K562 (cell line): Measurements from ENCODE around the gene KMT5C. TPM values are rescaled to one million over a fixed set of nuclear protein-coding genes. Genes with fewer than 3 reads are reported as not detected.

Experiments used
- ATAC-seq: fragments of 200-7000 bp; cut with Tn5 transposase; 3 replicates; pipeline ENCODE4 v1.9.1; 2020; ENCODE audit warnings: moderate library complexity
- BruUV-seq: library from RNA; stranded (reverse); fragments of 400-500 nt; replicated peaks from 2 replicates; lab custom pipeline; 2021; lab: Mats Ljungman, UMichigan
- CTCF ChIA-PET: fragments of 300-600 bp; formaldehyde crosslinking; extraction: SDS; loops from one replicate; lab custom pipeline; 2021; ENCODE audit warnings: low intra/inter-chr PET ratio; lab: Yijun Ruan, JAX
- POLR2A ChIA-PET: fragments of 300-600, 350-650 bp; sonication (Branson Sonifier 250); formaldehyde crosslinking; extraction: SDS; loops from one replicate; lab custom pipeline; 2021; ENCODE audit warnings: antibody characterized with exemption, inconsistent platforms; lab: Yijun Ruan, JAX
- DNase-seq, 4 experiments: peaks; one replicate each; pipeline versions ENCODE4 v3.0.0 to v3.0.0-alpha.2; 2011 to 2018; ENCODE audit warnings: low spot score in 3 of 4, mixed read lengths in 3 of 4; ENCODE audit errors: extremely low read depth in 1 of 4
- FAIRE-seq: peaks from 2 replicates; lab custom pipeline; 2011; peaks lifted over from hg19 to GRCh38; lab: Jason Lieb, UNC
- H2AFZ ChIP-seq: 2 replicates; pipeline ENCODE4 v1.6.0; 2011; ENCODE audit warnings: low read depth, low read length, control low read depth, inconsistent platforms
- H3K27ac ChIP-seq: fragments of 200-600 bp; 3 replicates; pipeline ENCODE4 v1.8.0; 2011; ENCODE audit warnings: low read depth, mild to moderate bottlenecking, control low read depth, inconsistent platforms, low read length, moderate library complexity, mixed read lengths; ENCODE audit errors: extremely low read depth
- H3K27me3 ChIP-seq, 2 experiments: fragments of 300-600 bp in 1 of 2; 2 replicates in 1 of 2; 3 replicates in 1 of 2; pipeline versions ENCODE4 v1.6.0 to v1.8.0; 2011; ENCODE audit warnings: inconsistent platforms in 2 of 2, low read length in 2 of 2, mild to moderate bottlenecking in 1 of 2, mixed read lengths in 1 of 2, moderate library complexity in 1 of 2; ENCODE audit not compliant: control insufficient read depth in 2 of 2, insufficient read depth in 2 of 2
- H3K36me3 ChIP-seq: fragments of 300-600 bp; 3 replicates; pipeline ENCODE4 v1.8.0; 2011; ENCODE audit warnings: mild to moderate bottlenecking, low read length, inconsistent platforms; ENCODE audit not compliant: control insufficient read depth, insufficient read depth
- H3K4me1 ChIP-seq, 2 experiments: fragments of 200-600 bp in 1 of 2; replicated peaks in 1 of 2; 2 replicates in 1 of 2; 3 replicates in 1 of 2; pipeline versions ENCODE4 v1.5.1 to v1.8.0; 2011; ENCODE audit warnings: inconsistent platforms in 2 of 2, low read length in 2 of 2, mild to moderate bottlenecking in 1 of 2, mixed read lengths in 1 of 2, moderate library complexity in 1 of 2; ENCODE audit not compliant: control insufficient read depth in 2 of 2, insufficient read depth in 2 of 2
- H3K4me2 ChIP-seq: 2 replicates; pipeline ENCODE4 v1.6.1; 2011; ENCODE audit warnings: low read length, control low read depth, inconsistent platforms, mixed read lengths; ENCODE audit not compliant: insufficient read depth
- H3K4me3 ChIP-seq: fragments of 200-600 bp; sonication (generic), shearing (Covaris generic); 2 replicates; pipeline ENCODE4 v1.5.1; 2016; ENCODE audit warnings: control low read depth, inconsistent platforms
- H3K79me2 ChIP-seq: fragments of 200-600 bp; 3 replicates; pipeline ENCODE4 v1.8.0; 2011; ENCODE audit warnings: low read length, inconsistent platforms; ENCODE audit not compliant: control insufficient read depth, insufficient read depth
- H3K9ac ChIP-seq, 2 experiments: 2 replicates each; pipeline versions ENCODE4 v1.6.0 to v1.6.1; 2011; ENCODE audit warnings: low read depth in 2 of 2, low read length in 2 of 2, control low read depth in 1 of 2, inconsistent platforms in 1 of 2, mild to moderate bottlenecking in 1 of 2, mixed read lengths in 1 of 2; ENCODE audit not compliant: insufficient read depth in 1 of 2
- H3K9me1 ChIP-seq: one replicate; pipeline ENCODE4 v1.6.0; 2011; ENCODE audit warnings: inconsistent platforms, mild to moderate bottlenecking, low read length, moderate library complexity; ENCODE audit not compliant: control insufficient read depth, insufficient read depth
- H3K9me3 ChIP-seq: replicated peaks from 2 replicates; pipeline ENCODE4 v1.5.1; 2011; ENCODE audit warnings: low read depth, low read length, inconsistent platforms; ENCODE audit not compliant: control insufficient read depth, insufficient read depth
- H4K20me1 ChIP-seq: replicated peaks from 2 replicates; pipeline ENCODE4 v1.6.1; 2011; ENCODE audit warnings: low read length, inconsistent platforms, mixed read lengths; ENCODE audit not compliant: control insufficient read depth, insufficient read depth
- ARID3B ChIP-seq: fragments of 250-450 bp; sonication (Bioruptor Pico); IDR thresholded peaks from 2 replicates; pipeline ENCODE4 v1.4.0; 2020; ENCODE audit warnings: borderline replicate concordance
- OTX1 ChIP-seq: fragments of 450-650 bp; formaldehyde crosslinking; IDR thresholded peaks from 2 replicates; pipeline ENCODE4 v1.4.0; 2022; ENCODE audit warnings: mild to moderate bottlenecking
- ZC3H11A ChIP-seq: IDR thresholded peaks from 2 replicates; pipeline ENCODE4 v1.6.1; 2012; ENCODE audit warnings: low read depth, low read length, improper control_type of control experiment
- WGBS: fragments of 100-300 bp; shearing (Covaris generic); methylation state at CpG from one replicate; pipeline ENCODE4 v1.1.6; 2016; ENCODE audit warnings: low coverage, mixed read lengths; ENCODE audit not compliant: insufficient coverage; ENCODE audit errors: missing lambda C conversion rate; 5-methylcytosine and 5-hydroxymethylcytosine counted together
- in situ Hi-C: fragments of 300-500 bp; cut with MboI; formaldehyde crosslinking; loops from 4 replicates; pipeline ENCODE4 v1.15.0; 2018; ENCODE audit warnings: inconsistent platforms, mixed read lengths
- intact Hi-C: fragments of 100-400 bp; cut with micrococcal nuclease; formaldehyde crosslinking; loops from 2 replicates; pipeline ENCODE4 v1.14.2; 2022
- polyA plus RNA-seq, 8 experiments: library from polyadenylated mRNA; depleted of rRNA in 4 of 8; stranded (reverse) in 5 of 8; unstranded in 3 of 8; fragments of >200 nt; fragmentation: Nextera tagmentation in 2 of 8; fragmentation: Illumina TruSeq in 1 of 8; extraction: Ambion mirVana in 2 of 8; extraction: Trizol in 1 of 8; gene quantifications; 2 replicates each; pipeline versions ENCODE4 v1.2.1 to v1.2.3, GENCODE V29; 2011 to 2014; ENCODE audit warnings: inconsistent platforms in 1 of 8, missing spikeins in 1 of 8
- total RNA-seq, 7 experiments: library from RNA; depleted of rRNA in 6 of 7; stranded (reverse); fragments of >200 nt in 6 of 7; fragmentation: Illumina TruSeq in 2 of 7; extraction: Trizol in 2 of 7; gene quantifications; 2 replicates each; pipeline versions ENCODE4 v1.2.1 to v1.2.3, GENCODE V29; 2011 to 2021; ENCODE audit warnings: low replicate concordance in 1 of 7

The KMT5C gene
- total and polyA plus RNA-seq, 9 of the 15 experiments (the other 6 are each of a cell fraction or from before 2014, with no cell fraction given) = 0.15 to 53.5 (median 16.6) TPM

DNA sequence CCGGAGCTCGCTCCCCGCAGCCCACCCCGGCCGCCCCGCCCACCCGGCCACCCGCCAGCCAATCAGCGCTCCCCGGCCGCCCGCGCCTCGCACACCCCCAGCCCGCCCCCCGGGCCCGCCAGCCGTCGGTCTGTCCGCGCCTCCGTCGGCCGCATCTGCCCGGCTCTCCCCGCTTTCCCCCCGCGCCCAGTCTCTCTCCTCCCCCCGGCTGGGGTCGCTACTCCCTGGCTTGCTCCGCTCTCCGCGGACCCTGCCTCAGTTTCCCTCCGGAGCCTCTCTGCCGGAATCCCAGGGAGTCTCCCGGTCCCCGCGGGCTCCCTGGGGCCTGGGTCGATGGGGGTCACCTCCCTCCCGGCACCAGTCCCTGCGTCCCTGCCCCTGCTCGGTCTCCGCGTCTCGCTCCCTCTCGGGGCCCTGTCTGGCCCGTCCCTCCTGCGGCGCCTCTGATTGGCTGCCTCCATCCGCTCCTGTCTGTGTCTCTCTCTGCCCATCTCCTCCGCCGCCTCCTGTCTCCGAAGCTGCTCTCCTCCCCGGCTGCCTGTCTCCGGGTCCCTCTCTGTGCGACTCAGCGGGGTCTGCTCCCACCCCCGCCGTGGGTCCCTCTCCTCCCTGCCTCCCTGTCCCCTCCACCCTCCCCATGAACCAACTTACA is 30.1 kb downstream of the KMT5C start (continued):
- no peak for TF ChIP-seq ARID3B (CRISPR knock-in tag)

DNA sequence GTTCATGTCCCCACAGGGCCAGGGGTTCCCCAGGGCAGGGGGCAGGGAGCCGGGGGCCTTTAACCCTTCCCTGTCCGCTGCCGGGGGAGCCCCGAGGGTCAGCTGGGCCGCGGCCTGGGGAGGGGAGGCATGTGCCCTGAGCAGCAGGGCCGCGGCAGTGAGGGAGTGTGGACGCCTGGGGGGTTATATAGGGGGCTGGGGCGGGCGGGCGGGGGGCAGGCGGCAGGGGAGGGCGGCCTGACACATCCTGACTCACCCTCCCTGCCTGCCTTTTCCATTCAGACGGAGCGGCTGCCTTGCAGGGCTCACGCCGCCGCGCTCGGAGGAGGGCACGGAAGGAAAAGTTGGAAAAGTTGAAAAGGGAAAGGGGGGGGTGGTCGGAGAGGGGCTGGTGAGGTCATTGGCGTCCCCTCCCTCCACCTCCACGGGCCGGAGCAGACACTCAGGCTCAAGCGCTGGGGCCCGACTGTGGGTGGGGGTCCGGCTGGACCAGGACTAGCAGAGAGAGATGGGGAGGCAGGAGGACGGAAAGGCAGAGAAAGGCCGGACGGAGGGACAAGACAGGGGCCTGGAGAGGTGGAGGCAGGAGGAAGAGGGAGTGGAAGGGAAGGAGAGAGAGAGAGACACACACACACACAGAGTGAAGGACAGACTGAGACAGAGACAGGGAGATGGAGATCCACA is 30.8 kb downstream of the KMT5C start, which contains the start of gene IL11:
IL11 (minus strand) TSS at position 159 of the 684 bp plus-strand sequence; CDS start at position 6, 153 bp downstream.
- intact Hi-C loops (no loop called here), in situ Hi-C loops (no loop called here)
- peak within 1 kb of the TSS; percentile 39; the same call in 1 of the 2 replicates for H3K4me2 ChIP-seq
- DNase-seq (no peak), FAIRE-seq (peak; percentile 35), ATAC-seq (no peak)
- 0 out of 2 replicates have a peak, but pooled peaks cover 3% of the 10 kb centered on the region for H4K20me1 ChIP-seq
- H3K9me1 ChIP-seq = no peaks in the 10 kb centered on the region
- no peaks in the 10 kb centered on the region for H3K9me3 ChIP-seq
- H3K4me1 ChIP-seq = peaks cover 2 to 61% of the 10 kb centered on the region in 2 experiments; a peak in 4 of 5 replicates
- POLR2A ChIA-PET = interaction anchor here (0.9 to 2.6 kb wide), 3 partner anchors 10 to 14 kb away, joined by 3 to 12 read pairs (median 4); partner anchors contain the start of gene TMEM238
- H3K9ac ChIP-seq = peak within 1 kb of the TSS in 1 of 2 experiments; percentile 81; a peak in 2 of 4 replicates
- no peaks in the 10 kb centered on the region for H3K36me3 ChIP-seq
- no peaks in the 10 kb centered on the region for H3K79me2 ChIP-seq
- TF ChIP-seq ZC3H11A (no peak), OTX1 (CRISPR knock-in tag) (0 out of 2 replicates have a peak, but pooled peaks have one; percentile 12)
- 27% methylated on average over 8 of the region's 32 CpGs for WGBS
- BruUV-seq = no TSS peak
- H3K4me3 ChIP-seq = peak within 1 kb of the TSS; percentile 19; the same call in 1 of the 2 replicates
- H3K27ac ChIP-seq = no peak within 1 kb of the TSS
- CTCF ChIA-PET = no interaction called here
- peaks cover 11% of the 10 kb centered on the region in 2 experiments; a peak in 4 of 5 replicates for H3K27me3 ChIP-seq
- H2AFZ ChIP-seq = peak within 1 kb of the TSS; percentile 63; the same call in 1 of the 2 replicates
